ENCODE results near the gene MAEA.

Gene MAEA

DNA sequence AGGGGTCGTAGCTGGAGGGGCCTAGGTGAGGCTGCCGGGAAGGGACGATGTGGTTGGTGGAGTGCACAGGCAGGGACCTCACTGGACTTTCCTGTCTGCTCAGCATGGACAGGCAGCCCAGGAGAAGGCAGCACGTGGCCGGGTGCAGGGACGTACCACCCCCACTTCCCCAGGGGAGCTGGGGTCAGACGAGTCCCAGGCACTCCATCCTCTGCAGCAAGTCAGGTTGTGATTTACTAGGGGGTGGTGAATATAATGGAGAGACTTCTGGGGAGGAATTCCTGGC lies 39.2 kb upstream of the MAEA start:
- no peak for DNase-seq

DNA sequence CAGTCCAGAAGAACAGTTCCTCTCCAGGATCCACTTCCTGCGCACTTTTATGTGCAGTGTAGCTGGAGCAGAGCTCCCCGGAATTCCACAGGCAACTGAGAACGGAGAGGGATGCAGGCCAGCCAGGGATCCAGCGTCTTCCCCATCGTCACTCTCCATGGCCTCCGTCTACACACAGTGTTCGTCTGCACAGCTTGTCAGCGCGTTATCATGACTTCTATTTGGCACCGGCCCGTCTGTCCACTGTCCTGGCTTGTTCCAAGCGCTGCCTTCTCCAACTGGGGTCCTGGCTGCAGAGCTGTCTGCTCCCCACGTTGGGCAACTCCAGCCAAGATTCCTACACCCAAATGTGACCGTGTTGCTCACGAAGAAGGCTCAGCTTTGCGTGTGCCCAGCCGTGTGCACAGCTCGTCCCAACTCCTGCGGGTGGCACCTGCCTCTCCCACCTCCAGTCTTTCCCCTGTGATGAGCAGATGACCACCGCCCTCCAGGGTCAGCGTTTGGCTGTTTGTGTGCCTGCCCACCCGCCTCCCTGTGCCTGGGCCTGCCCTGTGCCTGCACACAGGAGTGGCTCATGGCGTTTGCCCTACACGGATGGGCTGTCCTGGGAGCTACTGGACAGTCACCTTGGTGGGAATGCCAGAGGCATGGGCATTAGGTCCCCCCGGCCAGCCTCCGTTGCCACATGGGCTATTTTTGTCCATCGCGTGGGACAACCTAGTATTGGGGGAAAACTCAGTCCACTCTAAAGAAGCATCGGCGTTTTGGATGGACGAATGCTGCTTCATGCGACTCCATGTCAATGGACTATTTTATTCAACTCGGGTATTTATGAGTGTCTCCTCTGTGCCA lies 38.5 kb upstream of the MAEA start:
- DNase-seq = peak; percentile 54

DNA sequence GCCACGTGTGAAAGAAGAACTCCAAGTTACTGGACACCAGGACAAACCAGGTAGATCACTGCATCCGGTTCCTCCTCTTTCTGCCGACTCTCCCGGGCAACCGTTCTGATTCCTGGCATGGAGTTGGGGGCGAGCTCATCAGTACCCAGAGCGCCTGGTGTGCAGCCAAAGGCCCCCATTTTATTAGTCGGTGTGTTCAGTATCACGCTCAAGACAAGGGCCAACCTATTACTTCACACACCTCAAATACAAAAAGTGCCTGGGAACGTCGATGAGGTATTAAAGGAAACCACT lies 38.0 kb upstream of the MAEA start:
- DNase-seq = no peak

DNA sequence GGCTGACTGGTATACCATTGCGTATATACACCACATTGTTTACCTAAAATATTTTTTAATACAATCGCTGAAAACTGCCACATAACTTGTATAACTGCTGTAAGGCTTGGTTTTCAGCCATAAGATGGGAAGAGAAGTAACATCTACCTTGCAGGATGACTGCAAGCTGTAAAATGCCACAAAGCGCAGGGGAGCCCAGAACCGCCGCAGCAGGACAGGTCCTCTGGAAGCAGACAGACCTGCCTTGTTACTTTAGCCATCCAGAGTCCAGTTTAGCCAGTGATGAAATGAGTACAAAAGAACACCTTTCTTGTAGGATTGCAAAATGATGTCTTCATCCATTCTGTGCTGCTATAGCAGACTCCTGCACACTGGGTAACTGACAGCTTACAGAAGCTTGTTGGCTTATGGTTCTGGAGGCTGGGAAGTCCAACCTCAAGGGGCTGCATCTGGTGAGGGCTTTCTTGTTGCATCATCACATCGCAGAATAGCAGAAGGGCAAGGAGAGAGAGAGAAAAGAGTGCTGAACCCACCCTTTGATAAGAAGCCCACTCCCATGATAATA lies 36.7 kb upstream of the MAEA start:
- peak; percentile 40 for DNase-seq

DNA sequence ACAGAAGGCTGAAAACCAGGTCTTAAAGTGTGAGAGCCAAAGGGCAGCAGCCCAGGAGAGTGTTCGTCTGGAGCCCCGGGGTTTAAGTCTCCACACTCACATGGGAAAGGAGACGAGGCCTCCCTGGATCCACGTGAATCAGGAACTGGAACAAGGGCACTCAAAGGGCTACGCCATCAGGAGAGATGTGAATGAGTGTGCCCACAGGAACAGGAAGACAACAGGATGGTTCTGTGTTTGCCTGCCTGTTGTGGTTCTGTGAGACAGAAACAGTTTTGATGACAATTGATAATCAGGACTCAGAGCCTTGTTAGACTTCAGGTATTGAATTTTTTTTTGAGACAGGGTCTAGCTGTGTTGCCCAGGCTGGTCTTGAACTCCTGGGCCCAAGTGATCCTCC lies 35.9 kb upstream of the MAEA start:
- peak; percentile 61 for DNase-seq

DNA sequence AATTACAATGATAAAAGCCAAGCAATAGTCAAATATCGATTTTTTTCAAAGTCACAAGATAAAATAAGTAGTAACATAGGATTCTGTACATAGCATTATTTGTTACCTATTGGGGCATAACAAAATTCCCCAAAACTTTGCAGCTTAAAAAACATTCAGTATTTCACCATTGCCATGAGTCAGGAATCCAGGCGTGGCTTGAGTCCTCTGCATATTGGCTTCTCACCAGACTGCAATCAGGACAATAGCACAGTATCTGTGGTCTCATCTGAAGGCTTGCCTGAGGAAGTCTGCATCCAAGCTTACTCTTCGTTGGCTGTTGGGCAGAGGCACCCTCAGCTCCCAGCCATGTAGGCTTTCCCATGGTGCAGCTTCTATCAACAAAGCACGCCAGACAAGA lies 34.5 kb upstream of the MAEA start:
- DNase-seq = peak; percentile 49

DNA sequence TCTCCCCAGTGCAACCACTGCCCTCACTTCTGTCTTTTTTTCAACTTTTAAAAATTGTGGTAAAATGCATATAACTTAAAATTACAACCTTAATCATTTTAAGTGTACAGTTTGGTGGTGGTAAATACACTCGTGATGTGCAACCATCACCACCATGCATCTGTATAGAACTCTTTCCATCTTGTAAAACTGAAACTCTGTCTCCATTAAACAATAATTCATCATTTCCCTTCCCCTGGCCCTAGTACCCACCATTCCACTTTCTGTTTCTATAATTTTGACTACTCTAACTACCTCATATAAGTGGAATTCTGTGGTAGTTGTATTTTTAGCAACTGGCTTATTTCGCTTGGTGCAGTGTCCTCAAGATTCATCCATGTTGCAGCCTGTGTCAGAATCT lies 34.0 kb upstream of the MAEA start:
- DNase-seq = no peak

DNA sequence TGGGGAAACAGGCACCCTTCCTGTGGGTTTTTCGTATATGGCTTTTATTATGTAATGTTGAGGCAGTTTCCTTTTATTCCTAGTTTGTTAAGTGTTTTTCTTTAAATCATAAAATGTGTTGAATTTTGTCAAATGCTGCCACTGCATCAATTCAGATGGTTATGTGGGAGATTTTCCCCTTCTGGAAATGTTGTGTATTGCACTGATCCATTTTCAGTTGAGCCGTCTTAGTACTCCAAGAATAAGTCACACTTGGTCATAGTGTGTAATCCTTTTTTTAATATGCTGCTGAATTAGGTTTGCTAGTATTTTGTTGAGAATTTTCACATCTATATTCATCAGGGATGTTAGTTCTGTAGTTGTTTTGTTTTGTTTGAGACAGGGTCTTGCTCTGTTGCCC lies 31.2 kb upstream of the MAEA start:
- DNase-seq = no peak

DNA sequence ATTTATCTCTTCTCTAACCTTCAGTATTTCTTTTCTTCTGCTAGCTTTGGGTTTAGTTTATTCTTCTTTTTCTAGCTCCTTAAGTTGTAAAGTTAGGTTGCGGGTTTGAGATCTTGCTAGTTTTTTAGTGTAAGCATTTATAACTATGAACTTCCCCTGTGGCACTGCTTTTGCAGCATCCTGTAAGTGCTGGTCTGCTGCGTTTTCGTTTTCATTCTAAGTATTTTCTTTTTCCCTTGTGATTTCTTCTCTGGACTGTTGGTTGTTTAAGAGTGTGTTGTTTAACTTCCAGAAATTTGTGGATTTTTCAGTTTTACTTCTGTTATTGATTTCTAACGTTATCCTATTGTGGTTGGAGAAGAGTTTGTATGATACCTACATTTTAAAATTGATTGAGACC lies 29.7 kb upstream of the MAEA start:
- no peak for DNase-seq

DNA sequence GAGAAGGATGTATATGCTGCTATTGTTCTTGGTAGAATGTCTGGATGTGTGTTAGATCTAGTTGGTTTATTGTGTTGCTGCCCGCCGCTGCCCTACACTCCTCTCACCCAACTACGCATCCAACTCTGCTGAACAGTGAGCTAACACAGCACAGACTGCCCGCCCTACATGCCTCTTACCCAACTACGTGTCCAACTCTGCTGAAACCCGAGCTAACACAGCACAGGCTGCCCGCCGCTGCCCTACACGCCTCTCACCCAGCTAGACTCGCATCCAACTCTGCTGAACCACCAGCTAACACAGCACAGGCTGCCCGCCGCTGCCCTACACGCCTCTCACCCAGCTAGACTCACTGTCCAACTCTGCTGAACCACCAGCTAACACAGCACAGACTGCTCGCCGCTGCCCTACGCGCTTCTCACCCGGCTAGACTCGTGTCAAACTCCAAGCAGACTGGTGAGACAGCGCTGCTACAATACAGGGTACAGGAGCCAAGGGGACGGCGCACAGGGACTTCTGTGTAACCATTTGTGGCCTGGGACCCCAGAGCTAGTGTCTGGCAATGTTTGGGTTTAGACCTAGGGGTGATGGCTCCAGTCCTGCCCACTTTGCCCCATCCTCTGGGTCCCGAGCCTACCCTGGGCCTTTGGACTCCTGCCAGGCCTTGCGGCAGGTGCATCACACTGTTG lies 29.1 kb upstream of the MAEA start:
- peak; percentile 47 for DNase-seq

DNA sequence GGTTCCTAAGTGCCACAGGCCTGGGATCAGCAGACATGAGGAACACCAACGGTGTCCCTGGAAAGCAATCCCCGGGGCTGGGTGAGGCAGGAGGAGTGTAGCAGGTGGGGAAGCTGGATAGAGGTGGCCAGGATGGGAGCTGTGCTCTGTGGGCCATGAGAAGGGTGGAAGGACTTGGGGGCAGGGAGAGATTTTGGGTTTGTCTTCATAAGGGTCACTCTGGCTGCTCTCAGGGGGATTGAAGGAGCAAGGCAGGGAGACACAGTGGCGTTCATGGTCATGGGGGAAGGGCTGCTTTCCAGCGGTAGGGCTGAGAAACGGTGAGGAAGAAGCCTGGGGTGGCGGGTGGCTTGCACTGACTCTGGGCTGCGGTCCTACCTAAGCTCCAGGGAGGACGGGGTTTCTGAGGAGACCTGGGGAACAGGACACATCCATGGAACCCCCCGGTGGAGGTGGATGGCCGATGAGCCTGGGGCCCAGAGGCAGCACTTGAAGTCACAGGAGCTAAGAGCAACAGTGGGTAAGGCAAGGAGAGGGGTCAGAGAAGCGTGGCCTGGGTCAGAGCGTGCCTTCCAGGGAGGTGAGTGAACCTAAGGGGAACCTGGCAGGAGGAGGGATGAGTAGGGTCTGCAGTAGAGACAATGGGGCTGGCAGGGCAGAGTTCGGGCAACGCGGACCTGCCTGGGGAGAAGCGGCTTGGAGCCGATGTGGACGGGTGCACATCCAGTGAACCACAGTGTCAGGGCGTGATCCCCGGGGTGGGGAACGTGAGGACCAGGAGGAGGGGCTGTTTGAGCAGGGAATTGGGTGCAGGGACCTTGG lies 28.4 kb upstream of the MAEA start:
- DNase-seq = peak; percentile 17

DNA sequence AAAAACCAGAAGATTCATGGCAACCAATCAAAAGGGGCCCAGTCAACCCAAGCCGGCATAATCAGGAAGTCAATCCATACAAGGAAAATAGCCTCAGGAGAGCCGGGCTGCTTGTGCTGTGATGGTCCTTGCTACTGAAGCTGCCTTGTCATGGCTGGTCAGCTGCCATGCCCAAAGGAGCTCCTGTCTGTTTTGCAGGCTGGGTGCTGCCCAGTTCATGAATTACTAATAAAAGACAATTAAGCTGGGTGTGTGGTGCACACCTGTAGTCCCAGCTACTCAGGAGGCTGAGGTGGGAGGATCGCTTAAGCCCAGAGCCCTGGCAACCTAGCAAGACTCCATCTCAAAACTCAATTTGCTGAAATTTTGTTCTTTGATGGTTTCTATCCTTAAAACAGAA lies 24.7 kb upstream of the MAEA start:
- DNase-seq = peak; percentile 19

DNA sequence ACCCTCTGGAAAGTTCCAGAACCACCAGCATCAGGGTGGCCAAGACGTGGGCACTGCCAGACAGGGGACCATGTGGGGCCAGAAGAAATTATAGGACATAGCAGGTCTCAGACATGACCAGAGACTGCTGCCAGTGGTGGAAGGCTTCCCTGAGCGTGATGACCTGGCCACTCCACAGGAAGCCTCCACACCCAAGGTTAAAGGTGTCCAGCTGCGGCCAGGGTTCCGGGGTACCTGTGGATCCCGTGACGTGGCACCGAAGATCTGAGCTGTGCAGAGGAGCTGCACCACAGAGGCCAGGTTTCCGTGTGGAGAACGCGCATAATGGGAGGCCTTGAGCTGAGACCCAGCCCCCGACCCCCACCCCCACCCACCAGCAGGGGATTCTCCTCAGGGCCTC lies 24.3 kb upstream of the MAEA start:
- peak; percentile 26 for DNase-seq

DNA sequence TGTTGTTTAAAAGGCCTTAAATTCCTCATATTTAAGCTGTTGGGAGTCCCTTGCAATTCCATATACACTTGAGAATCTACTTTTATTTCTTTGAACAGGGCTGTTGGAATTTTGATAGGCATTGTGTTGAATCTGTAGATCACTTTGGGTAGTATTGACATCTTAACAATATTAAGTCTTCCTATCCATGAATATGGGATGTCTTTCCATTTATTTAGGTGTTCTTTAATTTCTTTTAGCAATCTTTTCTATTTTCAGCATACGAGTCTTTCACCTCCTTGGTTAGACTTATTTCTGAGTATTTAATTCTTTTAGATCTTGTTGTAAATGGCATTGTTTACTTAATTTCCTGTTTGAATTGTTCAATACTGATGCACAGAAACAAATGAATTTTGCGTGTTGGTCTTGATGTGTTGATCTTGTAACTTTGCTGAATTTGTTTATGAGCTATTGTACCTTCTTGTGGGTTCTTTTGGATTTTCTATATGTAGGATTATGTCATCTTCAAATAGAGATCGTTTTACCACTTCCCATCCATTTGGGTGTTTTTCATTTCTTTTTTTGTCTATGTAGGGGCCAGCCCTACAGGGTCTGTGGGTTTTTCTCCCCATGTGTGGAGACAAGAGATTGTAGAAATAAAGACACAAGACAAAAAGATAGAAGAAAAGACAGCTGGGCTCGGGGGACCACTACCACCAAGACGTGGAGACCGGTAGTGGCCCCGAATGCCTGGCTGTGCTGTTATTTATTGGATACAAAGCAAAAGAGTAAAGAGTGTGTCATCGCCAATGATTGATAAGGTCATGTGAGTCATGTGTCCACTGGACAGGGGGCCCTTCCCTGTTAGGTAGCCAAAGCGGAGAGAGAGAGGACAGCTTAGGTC lies 22.6 kb upstream of the MAEA start:
- no peak for DNase-seq

DNA sequence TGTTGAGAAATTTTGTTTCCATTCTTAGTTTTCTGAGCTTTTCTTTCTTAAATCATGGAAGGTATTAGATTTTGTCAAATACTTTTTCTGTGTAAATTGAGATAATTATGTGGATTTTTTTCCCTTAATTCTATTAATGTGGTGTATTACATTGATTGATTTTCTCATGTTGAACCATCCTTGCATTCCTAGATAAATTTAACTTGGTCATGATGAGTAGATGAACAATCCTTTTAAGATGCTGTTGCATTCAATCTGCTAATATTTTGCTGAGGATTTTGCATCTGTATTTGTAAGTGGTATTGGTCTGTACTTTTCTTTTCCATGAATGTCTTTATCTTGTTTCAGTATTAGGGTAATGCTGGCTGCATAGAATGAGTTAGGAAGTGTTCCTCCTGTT lies 20.5 kb upstream of the MAEA start:
- no peak for DNase-seq

DNA sequence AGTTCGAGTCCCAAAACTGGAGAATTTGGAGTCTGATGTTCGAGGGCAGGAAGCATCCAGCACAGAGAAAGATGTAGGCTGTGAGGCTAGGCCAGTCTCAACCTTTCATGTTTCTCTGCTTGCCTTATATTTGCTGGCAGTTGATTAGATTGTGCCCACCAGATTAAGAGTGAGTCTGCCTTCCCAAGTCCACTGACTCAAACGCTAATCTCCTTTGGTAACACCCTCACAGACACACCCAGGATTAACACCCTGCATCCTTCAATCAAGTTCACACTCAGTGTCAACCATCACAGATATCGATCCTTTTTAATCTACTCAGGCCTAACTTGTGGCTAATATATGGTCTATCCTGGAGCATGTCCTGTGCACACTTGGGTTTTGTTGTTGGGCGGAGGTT lies 18.0 kb upstream of the MAEA start:
- DNase-seq = peak; percentile 35

DNA sequence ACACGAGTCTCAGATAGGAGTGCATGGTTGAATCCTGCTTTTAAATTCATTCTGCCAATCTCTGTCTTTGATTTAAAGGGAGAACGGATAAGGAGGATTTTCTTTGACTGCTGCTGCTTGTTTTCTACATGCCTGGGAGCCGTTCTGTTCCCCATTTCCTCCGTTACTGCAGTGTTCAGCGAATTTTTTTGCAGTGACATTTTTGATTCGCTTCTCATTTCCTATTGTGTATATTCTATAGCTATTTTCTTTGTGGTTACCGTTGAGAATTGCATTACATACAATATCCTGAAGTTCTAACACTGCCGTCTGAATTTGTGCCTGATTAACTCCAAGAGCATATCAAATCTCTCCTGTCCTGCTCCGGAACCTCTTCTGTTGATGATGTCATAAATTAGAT lies 14.8 kb upstream of the MAEA start:
- DNase-seq = no peak

DNA sequence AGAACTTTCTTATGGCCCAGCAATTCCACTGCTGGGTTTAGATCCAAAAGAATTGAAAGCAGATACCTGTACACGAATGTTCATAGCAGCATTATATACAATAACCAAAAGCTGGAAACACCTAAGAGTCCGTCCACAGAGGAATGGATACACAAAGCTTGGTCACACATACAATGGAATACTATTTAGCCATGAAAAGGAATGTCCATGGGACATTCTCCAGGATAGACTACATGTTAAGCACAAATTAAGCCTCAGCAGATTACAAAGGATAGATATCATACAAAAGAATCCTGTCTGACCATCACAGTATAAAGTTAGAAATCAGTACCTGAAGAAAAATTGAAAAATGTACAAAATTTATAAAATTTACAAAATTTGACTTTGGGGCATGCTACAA lies 12.7 kb upstream of the MAEA start:
- no peak for DNase-seq

DNA sequence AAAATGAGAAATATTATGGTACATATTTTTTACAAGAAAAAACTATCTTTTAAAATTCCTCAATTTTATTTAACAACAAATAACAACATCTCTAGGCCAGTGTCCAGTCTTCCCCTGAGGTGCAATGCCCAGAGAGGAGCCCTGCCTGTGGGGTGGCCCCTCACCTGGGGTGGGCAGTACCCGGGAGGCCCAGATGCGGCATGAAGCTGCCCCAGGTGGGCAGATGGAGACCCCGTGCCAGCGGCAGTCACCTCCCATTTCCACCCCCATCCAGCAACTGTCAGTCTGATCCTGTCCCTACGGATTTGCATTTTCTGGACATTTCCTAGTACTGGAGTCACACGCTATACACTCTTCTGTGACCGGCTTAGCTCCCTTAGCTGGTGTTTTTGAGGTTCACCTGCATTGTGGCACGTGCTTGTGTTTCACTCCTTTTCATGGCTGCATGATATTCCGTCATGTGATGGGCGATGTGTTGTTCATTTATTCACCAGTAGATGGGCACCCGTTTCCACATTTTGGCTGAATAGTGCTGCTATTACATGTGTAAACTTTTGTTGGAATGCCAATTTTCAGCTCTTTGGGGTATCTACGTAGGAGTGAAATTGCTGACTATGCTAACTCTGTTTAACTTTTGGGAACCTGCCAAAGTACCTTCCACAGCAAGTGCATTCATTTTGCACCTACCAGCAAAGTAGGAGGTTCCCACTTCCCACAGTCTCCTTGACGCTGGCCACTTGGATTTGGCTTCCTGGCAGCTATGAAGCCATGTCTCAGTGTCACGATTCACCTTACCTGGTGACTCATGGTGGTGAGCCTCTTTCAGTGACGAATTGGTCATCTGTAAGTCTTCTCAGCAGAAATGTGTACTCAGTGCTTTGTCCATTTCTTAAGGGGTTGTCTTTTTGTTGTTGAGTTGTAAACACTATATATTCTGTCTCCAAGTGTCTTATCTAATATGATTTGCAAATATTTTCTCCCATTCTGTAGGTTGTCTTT lies 11.7 kb upstream of the MAEA start:
- DNase-seq = peak; percentile 41

DNA sequence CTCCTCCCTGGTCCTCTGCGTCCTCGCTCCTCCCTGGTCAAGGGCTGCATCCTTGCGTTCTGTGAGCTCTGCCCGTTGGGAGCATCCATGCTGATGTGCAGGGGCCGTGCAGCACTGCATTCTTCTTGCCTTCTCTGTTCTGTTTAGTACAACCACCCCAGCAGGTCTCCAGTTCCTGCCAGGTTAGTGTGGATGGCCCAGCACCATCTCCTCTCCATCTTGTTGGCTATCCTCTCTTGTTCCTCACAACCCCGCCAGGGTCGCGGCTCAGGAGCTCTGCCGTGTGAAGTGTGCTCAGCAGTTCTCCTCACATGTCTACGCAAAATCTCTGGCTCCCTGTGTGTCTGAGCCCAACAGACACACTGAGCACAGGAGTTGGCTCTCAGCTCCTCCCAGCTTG lies 10.4 kb upstream of the MAEA start:
- peak; percentile 28 for DNase-seq

DNA sequence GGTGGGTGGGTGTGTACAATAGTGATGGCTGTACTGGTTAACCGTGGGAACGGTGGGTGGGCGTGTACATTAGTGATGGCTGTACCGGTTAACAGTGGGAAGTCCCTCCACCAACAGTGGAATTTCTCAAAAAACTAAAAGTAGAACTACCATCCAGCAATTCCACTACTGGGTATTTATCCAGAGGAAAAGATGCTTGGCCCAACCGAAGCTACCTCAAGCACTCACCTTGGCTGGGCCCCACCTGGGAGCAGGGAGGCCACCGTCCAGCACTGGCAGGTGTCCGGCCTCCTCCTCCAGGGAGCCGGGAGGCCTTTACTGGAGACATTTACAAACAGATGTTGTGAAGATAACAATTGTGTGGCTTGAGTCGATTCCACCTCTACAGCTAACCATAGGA lies 6.0 kb upstream of the MAEA start:
- no peak for DNase-seq
